ENCODE measurements around the gene TMEM269.

Gene TMEM269

DNA sequence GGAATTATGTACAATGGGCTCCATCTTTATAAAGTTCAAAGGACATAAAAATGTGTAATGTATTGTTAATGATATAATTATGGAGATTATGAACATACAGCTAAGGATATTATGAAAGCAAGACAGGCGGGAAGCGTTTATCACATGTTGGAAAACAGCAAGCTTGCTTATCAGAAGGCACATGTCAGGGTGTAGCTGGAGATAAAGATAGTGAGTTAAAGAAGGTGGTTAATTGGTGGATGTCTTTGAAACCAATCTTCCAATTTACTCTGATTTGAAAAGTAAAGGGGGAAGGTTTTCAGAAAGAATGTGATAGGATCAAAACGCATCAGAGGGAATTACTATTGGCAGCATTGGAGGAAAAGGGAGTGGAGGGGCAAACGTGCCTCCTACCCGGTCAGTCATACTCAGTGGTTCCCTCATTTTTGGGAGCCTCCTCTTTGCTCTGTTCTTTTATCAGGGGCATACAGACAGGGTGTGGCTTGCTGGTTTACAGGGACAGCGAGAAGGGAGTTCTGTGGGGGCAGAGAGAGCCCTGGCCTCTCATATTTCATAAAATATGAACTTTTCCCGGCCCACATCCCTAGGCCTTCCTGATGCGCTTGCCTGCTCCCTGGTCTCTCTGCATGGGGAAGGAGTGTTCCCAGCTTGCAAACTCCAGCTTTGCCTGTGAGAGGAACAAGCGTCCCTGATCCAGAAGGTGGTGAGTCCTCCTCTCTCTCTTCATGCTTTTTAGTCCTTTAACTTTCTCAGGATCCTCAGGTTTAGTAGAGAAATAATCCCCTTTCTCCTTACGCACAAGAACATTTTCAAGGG lies 40.5 kb downstream of the TMEM269 start:
- DNase-seq = no peak

DNA sequence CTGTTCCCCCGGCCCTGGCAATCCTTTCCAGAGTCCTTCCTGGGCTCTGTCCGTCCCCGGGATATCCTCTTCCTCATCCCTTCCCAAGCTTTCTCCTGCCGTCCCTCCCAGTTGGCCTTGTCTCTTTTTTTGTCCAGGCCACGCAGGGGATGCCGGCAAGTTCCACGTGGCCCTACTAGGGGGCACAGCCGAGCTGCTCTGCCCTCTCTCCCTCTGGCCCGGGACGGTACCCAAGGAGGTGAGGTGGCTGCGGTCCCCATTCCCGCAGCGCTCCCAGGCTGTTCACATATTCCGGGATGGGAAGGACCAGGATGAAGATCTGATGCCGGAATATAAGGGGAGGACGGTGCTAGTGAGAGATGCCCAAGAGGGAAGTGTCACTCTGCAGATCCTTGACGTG lies 45.8 kb downstream of the TMEM269 start:
- no peak for DNase-seq

- no peak for DNase-seq
Observed at GRCh38 chr1:42831273-42831672, 46.5 kb downstream of the TMEM269 start.

GRCh38 chr1:42832641-42833240 lies 48.0 kb downstream of the TMEM269 start:
- DNase-seq = no peak

- no peak for DNase-seq
Observed at GRCh38 chr1:42833981-42834380, 49.2 kb downstream of the TMEM269 start.

DNA sequence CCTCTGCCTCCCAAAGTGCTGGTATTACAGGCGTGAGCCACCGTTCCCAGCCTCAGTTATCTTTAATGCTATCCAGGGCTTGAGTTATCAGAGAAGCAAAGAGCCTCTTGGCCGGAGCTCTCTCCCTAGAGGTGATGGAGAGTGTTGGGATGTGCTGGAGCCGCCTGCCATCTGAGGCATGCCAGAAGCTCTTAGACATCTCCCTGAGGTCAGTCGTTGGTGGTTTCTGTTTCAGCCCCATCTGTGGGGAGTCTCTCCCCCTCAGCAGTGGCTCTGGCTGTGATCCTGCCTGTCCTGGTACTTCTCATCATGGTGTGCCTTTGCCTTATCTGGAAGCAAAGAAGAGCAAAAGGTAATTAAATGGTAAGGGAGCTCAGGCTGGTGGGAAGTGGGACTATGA lies 50.0 kb downstream of the TMEM269 start:
- DNase-seq = no peak

DNA sequence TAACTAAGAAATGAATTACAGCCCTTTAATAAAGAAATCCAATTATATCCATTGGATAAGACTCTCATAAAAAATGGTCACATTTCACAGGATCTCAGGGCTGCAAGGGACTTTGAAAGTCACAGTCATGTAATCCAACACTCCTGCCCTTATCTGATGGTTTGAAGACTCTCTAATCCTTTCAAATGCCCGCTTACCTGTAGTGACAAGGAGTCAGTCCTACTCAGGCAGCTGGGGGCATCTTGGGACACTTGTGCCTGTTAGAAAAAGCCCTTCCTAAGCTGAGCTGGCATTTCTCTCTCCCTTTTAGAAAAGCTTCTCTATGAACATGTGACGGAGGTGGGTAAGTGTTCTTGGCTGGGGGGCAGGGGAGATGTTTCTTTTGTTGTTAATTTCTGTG lies 50.6 kb downstream of the TMEM269 start:
- no peak for DNase-seq

- no peak for DNase-seq
Observed at GRCh38 chr1:42837709-42838108, 52.9 kb downstream of the TMEM269 start.

- no peak for DNase-seq
Observed at GRCh38 chr1:42838482-42839190, 53.8 kb downstream of the TMEM269 start.

- DNase-seq = no peak
Observed at GRCh38 chr1:42841010-42841409, 56.2 kb downstream of the TMEM269 start.

- DNase-seq = no peak
Observed at GRCh38 chr1:42841440-42842147, 56.8 kb downstream of the TMEM269 start.

- no peak for DNase-seq
Observed at GRCh38 chr1:42844592-42845140, 59.9 kb downstream of the TMEM269 start.

DNA sequence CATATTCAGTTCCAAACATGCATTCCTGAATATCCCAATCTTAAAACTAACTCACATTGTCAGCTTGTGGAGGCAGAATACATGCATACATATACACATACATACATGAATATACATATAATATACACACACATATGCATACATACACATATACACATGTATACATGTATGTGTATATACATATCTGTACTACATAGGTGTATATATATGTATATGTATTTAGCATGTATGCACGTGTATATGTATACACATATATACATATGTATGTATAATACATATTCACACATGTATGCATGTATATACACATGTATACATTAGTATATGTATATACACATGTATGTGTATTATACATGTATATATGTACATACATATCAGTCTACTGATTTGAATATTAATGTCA lies 60.4 kb downstream of the TMEM269 start:
- DNase-seq = no peak

DNA sequence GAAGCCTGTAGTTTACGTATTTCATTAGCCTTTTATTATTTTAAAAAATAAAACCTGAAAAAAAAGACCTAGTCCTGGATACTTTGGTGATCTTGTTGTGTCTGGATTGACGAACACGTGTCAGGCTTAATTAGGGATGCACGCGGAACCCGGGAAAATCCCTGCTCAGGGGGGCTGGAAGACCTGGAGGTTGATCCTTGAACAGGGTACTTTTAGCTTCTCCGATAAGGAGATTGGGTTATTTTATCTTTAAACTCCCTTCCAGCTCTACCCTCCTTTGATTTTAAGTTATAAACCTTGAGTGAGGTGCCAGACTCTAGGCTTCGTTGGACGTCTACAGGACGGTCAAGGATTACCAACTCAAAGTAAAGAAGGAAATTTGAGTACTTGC lies 61.1 kb downstream of the TMEM269 start:
- DNase-seq = no peak

DNA sequence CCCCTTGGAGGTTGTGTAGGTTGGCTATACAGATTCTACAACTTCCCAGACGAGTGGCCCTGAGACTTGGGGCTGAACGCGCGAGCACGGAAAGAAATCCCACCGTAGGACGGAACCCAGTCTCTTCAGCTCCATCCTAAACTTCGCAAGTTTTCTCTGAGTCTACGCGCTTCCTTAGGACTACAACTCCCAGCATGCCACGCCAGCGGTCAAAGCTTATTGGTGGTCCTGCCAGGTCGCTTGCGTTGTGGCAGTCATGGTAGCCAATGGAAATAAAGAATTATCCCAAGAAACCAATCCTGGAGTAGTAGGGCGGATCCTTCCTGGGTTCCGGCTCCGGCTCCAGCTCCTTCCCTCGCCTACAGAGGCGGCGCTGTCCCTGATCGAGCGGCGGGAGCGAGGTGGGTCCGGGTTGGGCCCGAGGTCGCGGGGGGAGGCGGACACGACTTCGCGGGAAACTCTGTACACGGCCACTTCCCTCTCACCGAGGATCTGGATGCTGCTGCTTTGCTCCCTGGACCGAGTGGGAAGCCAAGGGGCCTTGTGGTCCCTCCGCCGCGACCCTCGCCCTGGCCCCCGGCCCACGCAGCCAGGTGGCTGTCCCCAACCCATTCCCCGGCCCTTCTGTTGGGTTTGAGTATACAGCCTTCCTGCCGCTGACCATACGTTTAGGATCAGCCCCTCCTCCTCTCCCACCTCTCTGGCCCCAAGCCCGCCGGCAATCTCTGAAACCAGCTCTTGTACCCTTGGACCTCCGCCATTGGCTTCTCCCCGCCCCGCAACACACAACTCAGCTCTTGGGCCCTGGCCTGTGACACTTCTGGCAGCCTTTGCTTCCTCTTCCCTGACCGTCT lies 61.7 kb downstream of the TMEM269 start, which contains the start of gene ZNF691:
Gene ZNF691 (plus strand): TSS at position 357 of the 854 bp plus-strand sequence. CDS start 3,046 bp downstream, outside the sequence.
- peak; percentile 92 to 93 for DNase-seq

- DNase-seq = no peak
Observed at GRCh38 chr1:42847111-42847595, 62.4 kb downstream of the TMEM269 start.

GRCh38 chr1:42847721-42848460 lies 63.1 kb downstream of the TMEM269 start:
- DNase-seq = no peak

- DNase-seq = no peak
Observed at GRCh38 chr1:42848823-42849537, 64.2 kb downstream of the TMEM269 start.

DNA sequence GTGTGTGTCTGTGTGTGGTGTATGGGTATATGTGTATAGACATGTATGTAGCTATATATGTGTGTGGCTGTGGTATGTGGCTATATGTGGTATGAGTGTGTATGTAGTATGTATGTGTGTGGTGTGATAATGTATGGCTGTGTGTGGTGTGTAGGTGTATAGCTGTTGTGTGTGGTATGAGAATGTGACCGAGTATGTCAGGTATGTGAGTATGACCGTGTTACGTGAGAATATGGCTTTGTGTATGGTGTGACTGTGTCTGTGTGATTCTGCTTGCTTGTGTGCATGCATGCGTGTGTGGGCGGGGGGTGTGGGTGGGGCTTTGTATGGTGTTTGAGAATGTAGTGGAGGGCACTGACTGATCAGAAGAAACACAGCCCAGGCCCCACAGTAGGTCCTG lies 65.2 kb downstream of the TMEM269 start:
- DNase-seq = no peak
